ENCODE data around the gene PIGQ.
"Not testable (repeated sequence)": the region's sequence is repeated elsewhere in the genome, so short reads cannot be mapped to it uniquely, and the experiment has no call there.

PIGQ gene

GRCh38 chr16:588889-589657 lies 19.3 kb downstream of the PIGQ start:
- DNase-seq: peak; percentile 91 to 94

GRCh38 chr16:589658-590187 lies 20.0 kb downstream of the PIGQ start, which contains the start of gene RAB40C:
RAB40C (plus strand) TSS chr16:590066; CDS start chr16:590292, 226 bp downstream.
- DNase-seq: peak; percentile 91 to 96

GRCh38 chr16:590188-590814 lies 20.5 kb downstream of the PIGQ start:
- DNase-seq: peak in 1 of 2 experiments; percentile 64

DNA sequence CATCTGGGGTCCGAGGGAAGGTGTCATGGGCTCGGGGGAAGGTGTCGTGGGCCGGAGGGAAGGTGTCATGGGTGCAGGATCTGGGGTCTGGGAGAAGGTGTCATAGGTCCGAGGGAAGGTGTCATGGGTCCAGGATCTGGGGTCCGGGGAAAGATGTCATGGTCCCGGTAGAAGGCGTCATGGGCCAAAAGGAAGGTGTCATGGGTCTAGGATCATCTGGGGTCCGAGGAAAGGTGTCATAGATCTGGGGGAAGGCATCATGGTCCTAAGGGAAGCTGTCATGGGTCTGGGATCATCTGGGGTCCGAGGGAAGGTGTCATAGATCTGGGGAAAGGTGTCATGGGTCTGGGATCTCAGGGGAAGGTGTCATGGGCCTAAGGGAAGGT lies 21.0 kb downstream of the PIGQ start:
- DNase-seq: no peak

- DNase-seq: no peak
Measured at GRCh38 chr16:591231-591630, 21.5 kb downstream of the PIGQ start.

DNA sequence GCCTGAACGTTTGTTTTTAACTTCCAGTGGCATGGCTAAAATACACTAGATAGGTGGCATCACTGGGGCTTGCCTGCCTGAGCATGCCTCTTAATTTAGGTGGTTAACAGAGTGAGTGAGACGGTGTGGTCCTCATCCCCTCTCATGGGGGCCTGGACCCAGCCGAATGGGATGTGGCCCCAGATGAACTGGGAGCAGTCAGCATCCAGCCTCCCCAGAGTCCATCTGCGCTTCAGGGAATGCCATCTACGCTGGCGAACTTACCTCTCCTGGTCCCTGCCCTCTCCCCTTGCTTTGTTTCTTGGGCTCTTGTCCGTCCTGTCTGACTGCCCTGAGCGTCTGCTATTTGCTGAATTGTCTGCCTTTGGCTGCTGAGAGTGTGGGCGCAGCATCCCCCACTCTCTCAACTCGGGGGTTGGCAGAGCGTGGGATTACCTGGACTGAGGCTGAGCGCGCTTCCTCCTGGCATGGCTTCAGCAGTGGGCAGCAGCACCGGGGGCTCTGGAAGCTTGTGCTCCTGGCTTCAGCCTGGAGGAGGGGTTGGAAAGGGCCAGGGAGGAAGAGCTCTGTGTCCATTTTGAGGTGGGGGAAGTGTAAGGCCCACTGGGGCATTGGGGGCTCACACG lies 22.2 kb downstream of the PIGQ start:
- DNase-seq: no peak

DNA sequence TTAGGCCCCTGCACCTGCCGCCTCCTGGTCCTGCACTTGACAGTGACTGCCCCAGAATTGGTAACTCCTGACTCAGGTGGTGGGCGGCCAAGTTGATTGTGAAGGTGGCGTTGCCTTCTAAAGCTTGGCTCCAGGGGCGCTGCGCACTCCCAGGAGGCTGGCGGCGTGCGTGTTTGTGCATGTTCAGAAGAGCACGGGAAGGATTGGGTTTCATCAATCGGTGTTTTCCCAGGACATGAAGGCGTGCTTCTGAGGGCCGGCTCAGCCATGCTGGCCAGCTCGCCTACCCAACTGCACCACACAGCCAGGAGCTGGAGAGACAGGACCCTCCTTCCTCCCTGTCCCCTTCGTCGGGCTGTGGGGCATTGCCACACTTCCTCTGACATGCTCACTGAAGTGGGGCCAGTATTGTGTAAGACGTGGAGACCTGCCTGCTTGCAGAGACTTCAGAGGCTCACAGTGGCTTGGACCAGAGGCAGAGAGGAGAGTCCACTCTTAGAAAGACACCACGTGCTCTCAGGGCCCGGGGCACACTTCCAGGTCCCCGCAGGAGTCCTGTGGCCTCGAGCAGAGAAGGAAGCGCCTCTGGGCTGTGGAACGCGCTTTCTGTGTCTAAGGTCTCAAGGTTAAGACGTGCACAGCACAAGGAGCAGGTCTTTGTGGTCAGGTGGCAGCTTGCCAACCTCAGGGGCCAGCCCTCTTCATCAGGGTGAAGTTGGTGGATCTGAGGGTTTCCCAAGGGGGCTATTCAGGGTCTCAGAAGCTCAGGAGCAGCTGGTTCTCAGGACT lies 22.9 kb downstream of the PIGQ start:
- DNase-seq: peak; percentile 76 to 91

DNA sequence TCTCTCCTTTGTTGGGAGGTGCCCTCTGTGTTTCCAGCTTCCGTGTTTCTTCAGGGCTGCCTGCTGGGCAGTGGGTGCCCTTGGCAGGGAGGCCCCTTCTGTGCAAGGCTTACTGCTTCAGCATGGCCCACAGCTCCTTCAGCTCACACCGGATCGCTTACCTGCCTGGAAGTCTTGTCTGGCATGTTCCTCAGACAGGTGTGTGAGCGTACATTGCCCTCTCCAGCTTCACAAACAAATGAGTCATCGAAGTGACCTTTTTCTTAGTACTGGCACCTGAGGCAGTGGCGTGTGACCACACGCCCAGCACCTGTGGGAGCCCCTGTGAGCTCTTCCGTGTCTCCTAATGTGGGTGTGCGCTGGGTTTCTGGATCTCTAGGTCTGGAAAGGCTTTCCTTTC lies 23.6 kb downstream of the PIGQ start:
- peak; percentile 38 to 63 for DNase-seq

DNA sequence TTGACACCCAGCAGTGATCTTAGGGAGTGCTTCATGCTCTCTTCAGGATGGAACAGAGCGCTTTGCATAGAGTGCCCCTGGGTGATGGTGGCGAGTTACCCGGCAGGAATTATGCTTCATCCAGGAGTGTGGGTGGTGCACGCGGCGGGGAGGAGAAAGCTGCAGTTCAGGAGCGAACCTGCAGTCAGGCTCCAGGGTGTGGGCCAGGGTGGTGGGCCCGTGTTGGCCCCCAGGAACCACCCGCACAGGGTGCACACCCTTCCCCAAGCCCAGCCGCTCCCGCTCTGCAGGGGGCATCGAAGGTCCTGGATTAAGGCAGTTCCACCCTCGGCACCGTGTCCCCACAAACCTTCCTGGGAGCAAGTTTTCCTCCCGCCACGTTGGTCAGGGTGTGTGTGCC lies 24.0 kb downstream of the PIGQ start:
- no peak for DNase-seq

DNA sequence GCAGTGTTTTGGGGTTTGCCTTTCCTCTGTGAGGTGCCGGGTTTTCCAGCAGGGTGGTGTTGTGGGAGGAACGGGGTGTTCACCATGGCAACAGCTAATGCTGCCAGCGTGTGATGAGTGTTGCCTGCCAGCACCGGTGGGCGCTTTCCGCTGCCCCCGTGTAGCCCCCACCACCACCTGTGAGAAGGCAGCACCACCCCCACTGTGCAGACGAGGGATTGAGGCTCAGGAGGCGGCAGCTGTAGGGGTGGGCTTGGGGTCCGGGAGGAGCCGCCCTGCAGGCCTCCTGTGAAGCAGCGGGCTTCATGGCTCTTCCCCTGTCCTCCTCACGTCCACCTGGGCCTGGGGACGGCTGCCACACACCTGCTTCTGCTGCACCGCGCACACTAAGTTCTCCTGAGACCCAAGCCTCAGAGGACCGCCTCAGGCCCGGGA lies 25.3 kb downstream of the PIGQ start:
- DNase-seq: no peak

- DNase-seq: no peak
Measured at GRCh38 chr16:595942-596735, 26.4 kb downstream of the PIGQ start.

DNA sequence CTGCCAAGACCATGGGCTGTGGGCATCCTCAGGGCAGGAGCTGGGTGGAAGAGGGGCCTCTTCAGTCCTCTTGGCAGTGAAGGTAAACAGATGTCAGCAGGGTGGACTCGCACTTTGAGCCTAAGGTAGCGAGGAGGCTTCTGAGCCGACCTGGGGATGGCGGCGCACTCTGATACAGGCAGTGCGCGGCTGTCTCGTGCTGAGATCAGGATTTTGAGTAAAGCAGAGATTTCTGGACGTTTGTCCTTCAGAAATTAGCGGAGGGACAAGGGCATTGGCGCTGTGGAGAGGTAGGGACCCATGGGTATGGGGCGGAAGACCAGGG lies 26.9 kb downstream of the PIGQ start:
- DNase-seq: no peak

DNA sequence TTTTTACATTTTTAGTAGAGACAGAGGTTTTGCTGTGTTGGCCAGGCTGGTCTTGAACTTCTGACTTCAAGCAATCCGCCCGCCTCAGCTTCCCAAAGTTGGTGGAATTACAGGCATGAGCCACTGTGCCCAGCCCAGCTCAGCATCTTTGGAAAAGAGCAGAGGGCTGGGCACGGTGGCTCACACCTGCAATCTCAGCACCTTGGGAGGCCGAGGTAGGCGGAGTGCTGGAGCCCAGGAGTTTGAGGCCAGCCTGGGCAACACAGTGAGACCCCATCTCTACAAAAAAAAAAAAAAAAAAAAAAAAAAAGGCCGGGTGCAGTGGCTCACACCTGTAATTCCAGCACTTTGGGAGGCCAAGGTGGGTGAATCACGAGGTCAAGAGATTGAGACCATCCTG lies 27.9 kb downstream of the PIGQ start:
- not testable (repeated sequence) for DNase-seq

DNA sequence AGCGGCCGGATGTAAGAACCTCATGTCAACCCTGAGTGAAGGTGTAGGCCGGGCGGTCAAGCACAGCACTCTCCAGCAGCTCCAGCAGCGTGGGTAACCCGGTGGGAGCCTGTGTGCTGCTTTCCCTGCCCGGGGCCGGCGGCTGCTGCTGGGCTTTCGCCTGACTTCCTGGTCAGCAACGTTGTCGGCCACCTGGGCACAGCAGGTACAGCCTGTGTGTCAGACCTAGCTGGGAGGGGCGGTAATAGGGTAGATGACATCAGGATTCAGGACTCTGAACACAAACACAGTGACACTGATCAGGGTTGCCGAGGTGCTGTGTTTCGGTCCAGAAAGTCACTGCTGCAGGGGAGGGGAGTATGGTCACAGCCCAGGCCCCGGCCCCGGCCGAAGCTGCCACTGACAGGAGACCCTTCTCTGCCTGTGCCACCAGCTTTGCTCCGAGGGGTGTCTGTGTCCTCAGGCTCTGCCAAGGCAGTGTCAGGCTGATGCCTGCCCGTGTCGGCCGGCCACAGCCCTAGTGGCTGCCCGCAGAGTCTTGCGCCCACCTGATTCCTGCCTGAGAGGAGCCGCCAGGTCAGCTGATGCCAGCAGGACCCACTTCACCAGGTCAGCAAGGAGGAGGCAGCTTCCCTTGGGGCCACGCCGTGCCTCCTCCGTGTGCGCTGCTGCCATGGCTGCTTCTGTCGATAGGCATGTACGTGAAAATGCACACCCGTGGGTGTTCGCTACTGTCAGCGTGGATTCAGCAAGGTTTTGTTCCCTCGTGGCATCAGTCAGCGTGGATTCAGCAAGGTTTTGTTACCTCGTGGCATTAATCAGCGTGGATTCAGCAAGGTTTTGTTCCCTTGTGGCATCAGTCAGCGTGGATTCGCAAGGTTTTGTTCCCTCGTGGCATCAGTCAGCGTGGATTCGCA lies 29.3 kb downstream of the PIGQ start:
- no peak for DNase-seq

DNA sequence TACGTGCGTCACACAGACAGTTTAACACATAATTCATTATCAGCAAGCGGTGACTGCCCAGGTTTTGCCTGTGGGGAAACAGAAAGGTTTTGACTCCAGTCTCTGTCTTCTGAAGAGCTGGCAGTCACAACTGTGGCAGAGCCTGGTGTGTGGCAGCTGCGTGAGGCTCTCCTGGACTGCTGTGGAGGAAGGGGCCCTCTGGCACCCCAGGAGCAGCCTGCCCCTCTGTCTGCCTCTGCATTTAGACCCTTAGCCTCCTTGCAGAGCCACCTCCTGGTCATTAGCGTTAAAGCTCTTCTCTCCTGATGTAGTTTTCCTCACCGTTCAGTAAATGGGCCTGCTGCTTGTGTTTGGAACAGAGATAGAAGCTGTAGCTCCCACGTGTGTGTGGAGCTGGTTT lies 31.0 kb downstream of the PIGQ start:
- no peak for DNase-seq

DNA sequence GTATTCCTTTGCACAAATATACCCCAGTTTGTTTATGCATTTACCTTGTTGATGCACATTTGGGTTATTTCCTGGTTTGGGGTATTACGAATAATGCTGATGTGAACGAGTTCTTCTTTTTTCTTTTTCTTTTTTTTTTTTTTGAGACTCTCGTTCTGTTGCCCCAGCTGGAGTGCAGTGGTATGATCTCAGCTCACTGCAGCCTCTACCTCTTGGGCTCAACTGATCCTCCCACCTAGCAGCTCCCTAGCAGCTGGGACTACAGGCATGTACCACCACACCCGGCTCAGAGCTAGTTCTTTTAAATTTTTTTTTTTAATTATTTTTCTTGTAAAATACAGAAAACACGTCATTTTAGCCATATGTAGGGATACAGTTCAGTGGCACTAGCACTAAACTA lies 34.2 kb downstream of the PIGQ start:
- DNase-seq: no peak

GRCh38 chr16:606656-607307 lies 37.0 kb downstream of the PIGQ start:
- DNase-seq: no peak

GRCh38 chr16:608019-608418 lies 38.3 kb downstream of the PIGQ start:
- DNase-seq: no peak

DNA sequence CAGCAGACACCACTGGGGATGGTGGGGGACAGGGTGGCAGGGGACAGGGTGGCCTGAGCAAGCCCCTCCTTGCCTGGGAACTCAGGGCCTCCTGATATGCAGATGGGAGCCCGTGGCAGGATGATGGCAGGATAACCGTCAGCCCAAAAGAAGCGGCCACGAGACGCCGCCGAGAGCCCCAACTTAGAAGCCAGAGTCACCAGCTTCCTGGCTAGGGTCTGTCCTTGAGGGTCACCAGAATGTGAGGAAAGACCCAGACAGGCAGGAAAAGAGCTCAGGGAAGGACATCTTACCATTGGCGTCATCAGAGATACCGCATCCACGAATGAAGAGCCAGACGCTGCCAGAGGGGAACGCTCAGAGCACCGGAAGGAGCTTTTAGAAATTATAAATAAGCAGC lies 39.5 kb downstream of the PIGQ start:
- DNase-seq: no peak

DNA sequence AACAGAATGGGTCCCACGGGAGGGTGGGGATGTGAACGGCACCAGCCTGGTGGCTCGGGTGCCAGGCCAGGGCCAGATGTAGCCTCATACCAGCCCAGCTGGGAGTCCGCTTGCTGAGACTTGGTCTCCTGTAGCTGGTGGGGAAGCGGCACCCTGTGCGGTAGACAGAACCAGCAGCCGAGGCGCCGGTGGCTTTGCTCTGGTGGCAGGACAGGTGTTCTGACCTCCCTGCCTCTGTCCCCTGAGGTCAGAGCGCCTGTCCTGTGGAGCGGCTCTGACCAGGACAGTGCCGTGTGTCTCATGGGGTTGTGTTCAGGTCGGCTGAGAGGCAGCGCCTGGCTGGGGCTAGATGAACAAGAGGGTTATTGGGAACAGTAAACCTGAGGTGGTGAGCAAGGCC lies 40.2 kb downstream of the PIGQ start:
- no peak for DNase-seq

Measured in NCI-H526 (cell line).